ENCODE data around the gene GUCA1C.

GUCA1C gene

GRCh38 chr3:108953700-108954099, at the start of gene GUCA1C:
GUCA1C (minus strand) TSS chr3:108953879; CDS start chr3:108953762, 117 bp downstream.
- no peak for DNase-seq

- no peak for DNase-seq
Observed at GRCh38 chr3:108998436-108998835, 44.8 kb upstream of the GUCA1C start.

GRCh38 chr3:108985844-108986243, 32.2 kb upstream of the GUCA1C start:
- no peak for DNase-seq

- no peak for DNase-seq
Observed at GRCh38 chr3:108983051-108983450, 29.4 kb upstream of the GUCA1C start.

GRCh38 chr3:108976058-108976457, 22.4 kb upstream of the GUCA1C start:
- DNase-seq, result no peak

GRCh38 chr3:108973019-108973418, 19.3 kb upstream of the GUCA1C start:
- DNase-seq, result no peak

- no peak for DNase-seq
Observed at GRCh38 chr3:108972482-108972881, 18.8 kb upstream of the GUCA1C start.

GRCh38 chr3:108970561-108970960, 16.9 kb upstream of the GUCA1C start:
- no peak for DNase-seq

- no peak for DNase-seq
Observed at GRCh38 chr3:108966773-108967172, 13.1 kb upstream of the GUCA1C start.

- DNase-seq, result no peak
Observed at GRCh38 chr3:108959017-108959416, 5.3 kb upstream of the GUCA1C start.

GRCh38 chr3:108953210-108953609, 469 bp downstream of the GUCA1C start:
- no peak for DNase-seq

GRCh38 chr3:108951820-108952501, 1.7 kb downstream of the GUCA1C start:
- DNase-seq, result no peak

GRCh38 chr3:108947855-108948254, 5.8 kb downstream of the GUCA1C start:
- DNase-seq, result no peak

- no peak for DNase-seq
Observed at GRCh38 chr3:108946292-108947285, 7.1 kb downstream of the GUCA1C start.

- no peak for DNase-seq
Observed at GRCh38 chr3:108940568-108941263, 13.0 kb downstream of the GUCA1C start.

- DNase-seq, result no peak
Observed at GRCh38 chr3:108940166-108940565, 13.5 kb downstream of the GUCA1C start.

GRCh38 chr3:108936924-108937689, 16.6 kb downstream of the GUCA1C start:
- no peak for DNase-seq

GRCh38 chr3:108931035-108931434, 22.6 kb downstream of the GUCA1C start:
- DNase-seq, result no peak

GRCh38 chr3:108918866-108919265, 34.8 kb downstream of the GUCA1C start:
- DNase-seq, result no peak

GRCh38 chr3:108914774-108915641, 38.7 kb downstream of the GUCA1C start:
- no peak for DNase-seq

- no peak for DNase-seq
Observed at GRCh38 chr3:108909799-108910198, 43.9 kb downstream of the GUCA1C start.

GRCh38 chr3:108907194-108907593, 46.5 kb downstream of the GUCA1C start:
- no peak for DNase-seq

All from NCI-H2081 treated with DMSO at 0.1 percent for 48 hours (cell line).